ENCODE results near the gene PLCD3. TPM values are rescaled to one million over a fixed set of nuclear protein-coding genes. Genes with fewer than 3 reads are reported as not detected.

PLCD3 gene
- polyA plus RNA-seq, 1 donor (not counting 4 experiments of a cell fraction or from before 2014, with no cell fraction given) = 53.3 TPM

DNA sequence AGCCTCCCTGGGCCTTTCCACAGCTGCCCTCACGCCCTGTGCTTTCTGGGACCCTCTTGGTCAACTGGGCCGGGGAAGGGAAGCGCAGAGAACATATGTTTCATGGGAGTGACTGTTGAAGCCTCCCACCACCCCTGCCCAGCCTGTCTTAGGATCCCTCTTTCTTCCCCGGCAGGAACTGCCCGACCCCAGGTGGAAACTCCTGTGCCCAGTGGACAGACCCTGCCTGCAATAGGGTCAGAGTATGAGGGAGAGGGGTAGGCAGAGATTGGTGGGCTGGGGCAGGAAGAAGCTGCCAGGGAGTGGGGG lies 39.9 kb upstream of the PLCD3 start:
- dilution Hi-C loops (cut with MboI; ENCODE audit: extremely low pct_ligation_motif_present, low sequenced_read_pairs) = no loop called here

DNA sequence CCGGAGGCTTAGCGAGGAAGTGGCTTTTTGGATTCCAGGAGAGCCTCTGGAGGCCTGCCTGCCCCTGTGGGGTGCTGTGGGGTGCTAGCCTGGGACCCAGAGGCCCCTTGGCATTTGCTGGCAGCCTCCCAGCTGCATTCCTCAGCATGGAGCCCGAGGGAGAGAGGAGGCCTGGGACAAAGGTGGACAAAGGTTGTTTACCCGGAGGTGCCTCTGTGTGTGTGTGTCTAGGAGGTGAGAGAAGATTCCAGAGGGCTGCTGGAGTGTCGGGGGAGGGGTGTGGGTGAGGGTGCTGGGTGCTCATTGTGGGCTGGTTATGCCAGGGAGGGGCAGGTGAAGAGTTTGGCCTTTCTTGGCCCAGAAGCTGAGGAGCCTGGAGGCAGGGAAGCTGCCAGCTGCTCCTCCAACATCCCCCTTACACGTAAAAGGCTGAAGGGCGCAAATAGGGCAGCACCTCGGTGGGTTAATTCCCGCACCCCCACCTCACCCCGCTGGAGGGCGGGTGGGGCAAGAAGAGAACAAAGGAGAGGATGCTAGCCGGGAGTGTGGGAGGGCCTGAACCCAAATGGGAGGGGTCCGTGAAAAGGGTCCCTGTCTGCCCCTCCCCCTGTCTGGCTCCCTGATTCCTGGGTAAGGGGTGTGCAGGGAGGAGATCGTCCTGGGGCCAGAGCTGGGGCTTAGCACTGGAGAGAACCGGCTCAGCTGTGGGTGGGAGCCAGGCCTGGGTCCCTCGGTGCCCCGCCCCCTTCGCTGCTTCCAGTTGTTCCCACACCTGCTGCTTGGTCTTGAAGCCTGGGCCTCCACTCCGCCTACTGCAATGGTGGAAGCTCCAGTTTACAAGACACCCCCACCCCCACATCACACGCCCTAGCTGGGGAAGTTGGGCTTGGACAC lies 39.3 kb upstream of the PLCD3 start:
- H3K4me2 ChIP-seq (ENCODE audit: control insufficient read depth, extremely low read depth, insufficient read depth, low read depth, low read length) = peak overlapping the region; percentile 99
- H3K4me1 ChIP-seq (ENCODE audit: control insufficient read depth, extremely low read depth, insufficient read depth, low read length) = peaks cover 50% of the 10 kb centered on the region
- H3K9me1 ChIP-seq (ENCODE audit: control insufficient read depth, extremely low read depth, insufficient read depth, low read length) = no peaks in the 10 kb centered on the region
- H3K9ac ChIP-seq (ENCODE audit: control insufficient read depth, extremely low read depth, insufficient read depth, low read length) = peak overlapping the region; percentile 99
- H3K9me3 ChIP-seq (ENCODE audit: control insufficient read depth, low read depth, low read length) = no peaks in the 10 kb centered on the region
- H3K4me3 ChIP-seq (ENCODE audit: control insufficient read depth in 2 of 3, extremely low read depth in 1 of 3, insufficient read depth in 2 of 3, low read depth in 1 of 3, low read length in 3 of 3) = peak overlapping the region; percentile 41 to 92 (median 83)
- TF ChIP-seq, protein P1, sequence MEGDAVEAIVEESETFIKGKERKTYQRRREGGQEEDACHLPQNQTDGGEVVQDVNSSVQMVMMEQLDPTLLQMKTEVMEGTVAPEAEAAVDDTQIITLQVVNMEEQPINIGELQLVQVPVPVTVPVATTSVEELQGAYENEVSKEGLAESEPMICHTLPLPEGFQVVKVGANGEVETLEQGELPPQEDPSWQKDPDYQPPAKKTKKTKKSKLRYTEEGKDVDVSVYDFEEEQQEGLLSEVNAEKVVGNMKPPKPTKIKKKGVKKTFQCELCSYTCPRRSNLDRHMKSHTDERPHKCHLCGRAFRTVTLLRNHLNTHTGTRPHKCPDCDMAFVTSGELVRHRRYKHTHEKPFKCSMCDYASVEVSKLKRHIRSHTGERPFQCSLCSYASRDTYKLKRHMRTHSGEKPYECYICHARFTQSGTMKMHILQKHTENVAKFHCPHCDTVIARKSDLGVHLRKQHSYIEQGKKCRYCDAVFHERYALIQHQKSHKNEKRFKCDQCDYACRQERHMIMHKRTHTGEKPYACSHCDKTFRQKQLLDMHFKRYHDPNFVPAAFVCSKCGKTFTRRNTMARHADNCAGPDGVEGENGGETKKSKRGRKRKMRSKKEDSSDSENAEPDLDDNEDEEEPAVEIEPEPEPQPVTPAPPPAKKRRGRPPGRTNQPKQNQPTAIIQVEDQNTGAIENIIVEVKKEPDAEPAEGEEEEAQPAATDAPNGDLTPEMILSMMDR (optimal IDR thresholded peaks at IDR 0.05 in 1 of 3, IDR thresholded peaks at IDR 0.05 in 1 of 3, conservative IDR thresholded peaks at IDR 0.05 in 1 of 3; ENCODE audit: extremely low read depth in 1 of 3, insufficient read depth in 2 of 3, low read length in 3 of 3) = no peak
- no peak for TF ChIP-seq EZH2 (IDR thresholded peaks at IDR 0.05; ENCODE audit: low read length)
- DNase-seq (ENCODE audit: low read depth, low spot score) (peak; percentile 79), FAIRE-seq (peak; percentile 64)
- no peaks in the 10 kb centered on the region for H3K36me3 ChIP-seq (ENCODE audit: control insufficient read depth in 2 of 2, extremely low read depth in 1 of 2, insufficient read depth in 2 of 2, low read length in 2 of 2)
- H4K20me1 ChIP-seq (ENCODE audit: control insufficient read depth, extremely low read depth, insufficient read depth, low read length) = no peaks in the 10 kb centered on the region
- dilution Hi-C loops (cut with MboI; ENCODE audit: extremely low pct_ligation_motif_present, low sequenced_read_pairs) = no loop called here
- H2AFZ ChIP-seq (ENCODE audit: control insufficient read depth, low read length) = peak overlapping the region; percentile 47
- H3K79me2 ChIP-seq (ENCODE audit: control insufficient read depth, insufficient read depth, low read length) = no peaks in the 10 kb centered on the region
- peak overlapping the region; percentile 100 for H3K27ac ChIP-seq (ENCODE audit: control insufficient read depth, insufficient read depth, low read length)
- H3K27me3 ChIP-seq (ENCODE audit: control insufficient read depth, extremely low read depth, insufficient read depth, low read length) = no peaks in the 10 kb centered on the region

More for the DNA sequence above, 39.9 kb upstream of the PLCD3 start:
- H3K4me2 ChIP-seq (ENCODE audit: control insufficient read depth, extremely low read depth, insufficient read depth, low read depth, low read length) = peak overlapping the region; percentile 99
- H3K27me3 ChIP-seq (ENCODE audit: control insufficient read depth, extremely low read depth, insufficient read depth, low read length) = no peaks in the 10 kb centered on the region
- peak overlapping the region; percentile 47 for H2AFZ ChIP-seq (ENCODE audit: control insufficient read depth, low read length)
- H4K20me1 ChIP-seq (ENCODE audit: control insufficient read depth, extremely low read depth, insufficient read depth, low read length) = no peaks in the 10 kb centered on the region
- DNase-seq (ENCODE audit: low read depth, low spot score) (no peak), FAIRE-seq (no peak)
- no peaks in the 10 kb centered on the region for H3K36me3 ChIP-seq (ENCODE audit: control insufficient read depth in 2 of 2, extremely low read depth in 1 of 2, insufficient read depth in 2 of 2, low read length in 2 of 2)
- H3K9me3 ChIP-seq (ENCODE audit: control insufficient read depth, low read depth, low read length) = no peaks in the 10 kb centered on the region
- H3K27ac ChIP-seq (ENCODE audit: control insufficient read depth, insufficient read depth, low read length) = peak overlapping the region; percentile 100
- TF ChIP-seq, protein P1 (optimal IDR thresholded peaks at IDR 0.05 in 1 of 3, IDR thresholded peaks at IDR 0.05 in 1 of 3, conservative IDR thresholded peaks at IDR 0.05 in 1 of 3; ENCODE audit: extremely low read depth in 1 of 3, insufficient read depth in 2 of 3, low read length in 3 of 3) = no peak
- no peak for TF ChIP-seq EZH2 (IDR thresholded peaks at IDR 0.05; ENCODE audit: low read length)
- H3K4me3 ChIP-seq (ENCODE audit: control insufficient read depth in 2 of 3, extremely low read depth in 1 of 3, insufficient read depth in 2 of 3, low read depth in 1 of 3, low read length in 3 of 3) = peak overlapping the region; percentile 41 to 92 (median 83)
- peaks cover 51% of the 10 kb centered on the region for H3K4me1 ChIP-seq (ENCODE audit: control insufficient read depth, extremely low read depth, insufficient read depth, low read length)
- no peaks in the 10 kb centered on the region for H3K79me2 ChIP-seq (ENCODE audit: control insufficient read depth, insufficient read depth, low read length)
- H3K9ac ChIP-seq (ENCODE audit: control insufficient read depth, extremely low read depth, insufficient read depth, low read length) = peak overlapping the region; percentile 99
- H3K9me1 ChIP-seq (ENCODE audit: control insufficient read depth, extremely low read depth, insufficient read depth, low read length) = no peaks in the 10 kb centered on the region
